GM23338 (cell line): ENCODE data around the gene RPP40. TPM values are rescaled to one million over a fixed set of nuclear protein-coding genes. Genes with fewer than 3 reads are reported as not detected.

Experiments used
- ATAC-seq: fragments of 200-7000 bp; cut with Tn5 transposase; 3 replicates; pipeline ENCODE4 v1.9.1; 2020
- DNase-seq: peaks from one replicate; pipeline ENCODE4 v3.0.0-alpha.2; 2015; ENCODE audit warnings: low spot score
- H2AFZ ChIP-seq: fragments of 200-600 bp; sonication (generic); 2 replicates; pipeline ENCODE4 v1.8.0; 2016; ENCODE audit warnings: antibody characterized with exemption, mild to moderate bottlenecking, moderate library complexity
- H3F3A ChIP-seq: fragments of 200-600 bp; sonication (generic); replicated peaks from 2 replicates; pipeline ENCODE4 v1.8.0; 2017; ENCODE audit warnings: antibody characterized with exemption, mixed run types, low read depth
- H3K27ac ChIP-seq: fragments of 200-600 bp; sonication (generic); 2 replicates; pipeline ENCODE4 v1.6.1; 2016; ENCODE audit warnings: low read depth
- H3K27me3 ChIP-seq: fragments of 200-600 bp; sonication (generic); 2 replicates; pipeline ENCODE4 v1.8.0; 2016; ENCODE audit warnings: mild to moderate bottlenecking, mixed run types, moderate library complexity; ENCODE audit not compliant: insufficient read depth
- H3K36me3 ChIP-seq: fragments of 200-600 bp; sonication (generic); 2 replicates; pipeline ENCODE4 v1.8.0; 2016; ENCODE audit warnings: mild to moderate bottlenecking; ENCODE audit not compliant: insufficient read depth
- H3K4me1 ChIP-seq: fragments of 200-600 bp; sonication (generic); 2 replicates; pipeline ENCODE4 v1.8.0; 2016; ENCODE audit warnings: mild to moderate bottlenecking, moderate library complexity; ENCODE audit not compliant: insufficient read depth
- H3K4me2 ChIP-seq: fragments of 200-600 bp; sonication (generic); 2 replicates; pipeline ENCODE4 v1.7.1; 2017; ENCODE audit warnings: mixed run types
- H3K4me3 ChIP-seq: fragments of 200-600 bp; sonication (generic); 2 replicates; pipeline ENCODE4 v1.6.1; 2016; ENCODE audit warnings: mixed run types
- H3K79me2 ChIP-seq: fragments of 200-600 bp; sonication (generic); replicated peaks from 2 replicates; pipeline ENCODE4 v1.8.0; 2017; ENCODE audit warnings: mild to moderate bottlenecking; ENCODE audit not compliant: insufficient read depth
- H3K9me2 ChIP-seq: fragments of 200-600 bp; sonication (generic); 2 replicates; pipeline ENCODE4 v1.8.0; 2017; ENCODE audit not compliant: insufficient read depth
- H4K20me1 ChIP-seq: fragments of 200-600 bp; sonication (generic); replicated peaks from 2 replicates; pipeline ENCODE4 v1.8.0; 2017; ENCODE audit warnings: mild to moderate bottlenecking; ENCODE audit not compliant: insufficient read depth
- H3K27ac Mint-ChIP-seq: 2 replicates; pipeline ENCODE4 v1.8.0; 2020; ENCODE audit warnings: inconsistent platforms, mild to moderate bottlenecking, moderate library complexity, mixed read lengths
- H3K27me3 Mint-ChIP-seq: 3 replicates; pipeline ENCODE4 v1.8.0; 2022; ENCODE audit warnings: low read depth, mild to moderate bottlenecking, moderate library complexity, mixed read lengths, inconsistent platforms; ENCODE audit not compliant: insufficient read depth, poor library complexity
- H3K36me3 Mint-ChIP-seq: 3 replicates; pipeline ENCODE4 v1.8.0; 2021; ENCODE audit warnings: low read depth, mild to moderate bottlenecking, inconsistent platforms, moderate library complexity, mixed read lengths
- H3K4me1 Mint-ChIP-seq: 3 replicates; pipeline ENCODE4 v1.8.0; 2020; ENCODE audit warnings: mild to moderate bottlenecking, inconsistent platforms, mixed read lengths
- H3K4me3 Mint-ChIP-seq: 3 replicates; pipeline ENCODE4 v1.8.0; 2021; ENCODE audit warnings: moderate library complexity, mild to moderate bottlenecking, inconsistent platforms, mixed read lengths
- H3K9me3 Mint-ChIP-seq: 3 replicates; pipeline ENCODE4 v1.8.0; 2020; ENCODE audit warnings: moderate library complexity, mild to moderate bottlenecking, inconsistent platforms, mixed read lengths
- EZH2 ChIP-seq: fragments of 200-600 bp; sonication (generic); IDR thresholded peaks from one replicate; pipeline ENCODE4 v1.8.0; 2017; ENCODE audit warnings: antibody characterized with exemption, mild to moderate bottlenecking, low read depth; ENCODE audit not compliant: unreplicated experiment
- NANOG ChIP-seq: IDR thresholded peaks from 2 replicates; pipeline ENCODE4 v1.6.1; 2016; ENCODE audit warnings: antibody characterized with exemption, borderline replicate concordance
- POLR2AphosphoS5 ChIP-seq: IDR thresholded peaks from 2 replicates; pipeline ENCODE4 v1.6.1; 2016; ENCODE audit warnings: antibody characterized with exemption, low read depth
- STAT1 ChIP-seq: IDR thresholded peaks from one replicate; pipeline ENCODE4 v1.6.1; 2016; ENCODE audit warnings: antibody characterized with exemption; ENCODE audit not compliant: unreplicated experiment
- ZNF114 ChIP-seq: fragments of 250-450 bp; sonication (Bioruptor Pico); IDR thresholded peaks from 2 replicates; pipeline ENCODE4 v1.5.0; 2020; ENCODE audit warnings: mild to moderate bottlenecking, moderate library complexity
- ZNF331 ChIP-seq: fragments of 250-450 bp; sonication (Bioruptor Pico); IDR thresholded peaks from 2 replicates; pipeline ENCODE4 v1.5.0; 2020; ENCODE audit warnings: low read depth, mild to moderate bottlenecking, moderate library complexity
- polyA plus RNA-seq: library from polyadenylated mRNA; unstranded; fragments of >200 nt; fragmentation: Nextera tagmentation; extraction: Ambion mirVana; gene quantifications from 2 replicates; pipeline ENCODE4 v1.2.1, GENCODE V29; 2016
- total RNA-seq: library from RNA; depleted of rRNA; stranded (reverse); fragments of >200 nt; shearing (Covaris generic); gene quantifications from 2 replicates; pipeline ENCODE4 v1.2.3, GENCODE V29; 2014
- TF ChIP-seq, protein P1 (sequence below), 2 experiments: fragments of 200-600 bp in 1 of 2; sonication (generic) in 1 of 2; conservative IDR thresholded peaks; 2 replicates each; pipeline versions ENCODE4 v1.5.1 to v1.6.1; 2016 to 2017; ENCODE audit warnings: antibody characterized with exemption in 2 of 2, low read depth in 2 of 2, mild to moderate bottlenecking in 2 of 2, moderate library complexity in 1 of 2
- TF ChIP-seq, protein P2 (sequence below): IDR thresholded peaks from 2 replicates; pipeline ENCODE4 v1.6.1; 2016; ENCODE audit warnings: antibody characterized with exemption
- TF ChIP-seq, protein P3 (sequence below): fragments of 250-450 bp; sonication (Bioruptor Pico); IDR thresholded peaks from 2 replicates; pipeline ENCODE4 v1.5.0; 2020; ENCODE audit warnings: mild to moderate bottlenecking, moderate library complexity

Gene RPP40
- total and polyA plus RNA-seq, 2 experiments from 2014 or later: 39.3 to 40.4 TPM

DNA sequence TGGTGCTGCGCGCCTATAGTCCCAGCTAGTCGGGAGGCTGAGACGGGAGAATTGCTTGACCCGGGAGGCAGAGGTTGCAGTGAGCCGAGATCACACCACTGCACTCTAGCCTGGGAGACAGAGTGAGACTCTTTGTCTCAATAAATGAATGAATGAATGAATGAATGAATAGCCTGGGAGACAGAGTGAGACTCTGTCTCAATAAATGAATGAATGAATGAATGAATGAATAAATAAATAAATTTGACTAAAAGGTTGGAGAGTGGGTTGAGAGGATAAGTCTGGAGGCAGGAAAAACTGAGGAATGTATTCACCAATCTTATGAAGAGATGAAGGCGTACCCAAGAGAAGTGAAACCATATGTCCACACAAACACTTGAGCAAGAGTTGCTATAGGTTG, 24.5 kb upstream of the RPP40 start (continued):
- TF ChIP-seq, protein P1, sequence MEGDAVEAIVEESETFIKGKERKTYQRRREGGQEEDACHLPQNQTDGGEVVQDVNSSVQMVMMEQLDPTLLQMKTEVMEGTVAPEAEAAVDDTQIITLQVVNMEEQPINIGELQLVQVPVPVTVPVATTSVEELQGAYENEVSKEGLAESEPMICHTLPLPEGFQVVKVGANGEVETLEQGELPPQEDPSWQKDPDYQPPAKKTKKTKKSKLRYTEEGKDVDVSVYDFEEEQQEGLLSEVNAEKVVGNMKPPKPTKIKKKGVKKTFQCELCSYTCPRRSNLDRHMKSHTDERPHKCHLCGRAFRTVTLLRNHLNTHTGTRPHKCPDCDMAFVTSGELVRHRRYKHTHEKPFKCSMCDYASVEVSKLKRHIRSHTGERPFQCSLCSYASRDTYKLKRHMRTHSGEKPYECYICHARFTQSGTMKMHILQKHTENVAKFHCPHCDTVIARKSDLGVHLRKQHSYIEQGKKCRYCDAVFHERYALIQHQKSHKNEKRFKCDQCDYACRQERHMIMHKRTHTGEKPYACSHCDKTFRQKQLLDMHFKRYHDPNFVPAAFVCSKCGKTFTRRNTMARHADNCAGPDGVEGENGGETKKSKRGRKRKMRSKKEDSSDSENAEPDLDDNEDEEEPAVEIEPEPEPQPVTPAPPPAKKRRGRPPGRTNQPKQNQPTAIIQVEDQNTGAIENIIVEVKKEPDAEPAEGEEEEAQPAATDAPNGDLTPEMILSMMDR (conservative IDR thresholded peaks at IDR 0.05; ENCODE audit: low read depth in 2 of 2): no peak
- TF ChIP-seq ZNF331 (CRISPR knock-in tag): no peak
- TF ChIP-seq, protein P2, sequence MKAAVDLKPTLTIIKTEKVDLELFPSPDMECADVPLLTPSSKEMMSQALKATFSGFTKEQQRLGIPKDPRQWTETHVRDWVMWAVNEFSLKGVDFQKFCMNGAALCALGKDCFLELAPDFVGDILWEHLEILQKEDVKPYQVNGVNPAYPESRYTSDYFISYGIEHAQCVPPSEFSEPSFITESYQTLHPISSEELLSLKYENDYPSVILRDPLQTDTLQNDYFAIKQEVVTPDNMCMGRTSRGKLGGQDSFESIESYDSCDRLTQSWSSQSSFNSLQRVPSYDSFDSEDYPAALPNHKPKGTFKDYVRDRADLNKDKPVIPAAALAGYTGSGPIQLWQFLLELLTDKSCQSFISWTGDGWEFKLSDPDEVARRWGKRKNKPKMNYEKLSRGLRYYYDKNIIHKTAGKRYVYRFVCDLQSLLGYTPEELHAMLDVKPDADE: no peak
- no peak for TF ChIP-seq POLR2AphosphoS5
- TF ChIP-seq ZNF114 (CRISPR knock-in tag): no peak
- TF ChIP-seq EZH2: no peak
- no peak for TF ChIP-seq STAT1

DNA sequence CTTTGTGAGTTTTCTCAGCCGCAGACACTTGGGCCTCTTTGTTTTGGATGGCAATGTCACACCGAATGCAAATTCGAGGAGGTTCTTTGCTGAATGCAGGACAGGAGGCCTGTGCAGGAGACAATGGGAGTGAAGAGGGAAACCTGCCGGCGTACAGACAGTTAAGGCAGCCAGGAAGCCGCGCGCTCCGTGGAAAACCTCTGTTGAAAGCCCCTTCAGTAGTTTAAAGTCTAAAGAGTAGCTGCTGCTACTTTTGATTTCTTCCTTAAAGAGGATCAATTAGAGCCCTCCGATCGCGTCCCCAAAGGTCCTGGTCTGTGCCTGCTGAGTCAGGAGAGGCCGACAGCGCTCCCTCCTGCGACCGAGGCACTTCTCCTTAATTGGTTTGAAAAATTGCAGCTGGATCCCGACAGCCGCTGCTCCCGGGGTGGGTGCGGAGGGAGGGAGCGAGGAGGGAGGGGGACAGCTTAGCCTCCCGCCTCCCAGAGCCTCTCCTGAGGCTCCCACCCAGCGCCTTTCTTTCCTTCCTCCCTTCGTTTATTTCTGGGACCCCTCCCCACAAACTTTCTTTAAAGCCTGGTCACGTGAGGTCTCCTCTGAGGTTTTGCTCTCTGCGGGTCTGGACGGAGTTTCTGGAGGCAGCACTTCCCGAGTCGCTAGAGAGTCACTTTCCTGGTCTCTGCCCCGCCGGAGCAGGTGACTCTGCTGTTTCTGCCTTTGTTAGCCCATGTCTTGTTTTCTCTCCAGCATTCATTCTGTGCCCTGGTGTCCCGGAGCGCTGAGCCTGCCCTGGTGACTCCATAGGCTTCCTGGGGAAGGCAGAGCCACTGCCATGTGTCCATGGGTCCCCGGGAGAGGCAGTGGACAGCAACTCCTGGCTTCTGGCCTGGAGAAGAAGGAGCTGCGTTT, 22.3 kb upstream of the RPP40 start:
- H3K36me3 Mint-ChIP-seq: no peaks in the 10 kb centered on the region
- ATAC-seq (peak; percentile 74), DNase-seq (peak; percentile 84)
- H3K9me3 Mint-ChIP-seq: no peaks in the 10 kb centered on the region
- Histone ChIP-seq H2AFZ (peak overlapping the region; percentile 96), H3K27ac (peak overlapping the region; percentile 87), H3K27me3 (no peaks in the 10 kb centered on the region; the same call in 1 of the 2 replicates), H3K4me2 (peak overlapping the region; percentile 87), H3K4me3 (peak overlapping the region; percentile 75), H3K9me2 (no peaks in the 10 kb centered on the region), H3F3A (no peaks in the 10 kb centered on the region), H3K36me3 (no peaks in the 10 kb centered on the region), H4K20me1 (no peaks in the 10 kb centered on the region), H3K4me1 (peaks cover 7% of the 10 kb centered on the region; the same call in 1 of the 2 replicates), H3K79me2 (no peaks in the 10 kb centered on the region)
- peaks cover 8% of the 10 kb centered on the region for H3K4me1 Mint-ChIP-seq
- peaks cover 21% of the 10 kb centered on the region for H3K27me3 Mint-ChIP-seq
- peak overlapping the region; percentile 87 for H3K4me3 Mint-ChIP-seq
- H3K27ac Mint-ChIP-seq: peak overlapping the region; percentile 90
- TF ChIP-seq, protein P2: no peak
- TF ChIP-seq ZNF331 (CRISPR knock-in tag) (no peak), ZNF114 (CRISPR knock-in tag) (no peak), POLR2AphosphoS5 (peak; percentile 28; the same call in 1 of the 2 replicates), NANOG (no peak), EZH2 (no peak)
- TF ChIP-seq, protein P1 (conservative IDR thresholded peaks at IDR 0.05; ENCODE audit: low read depth in 2 of 2): 0 out of 4 replicates have a peak, but pooled peaks of 1 of the 2 experiments have one; percentile 21
- TF ChIP-seq, protein P3, sequence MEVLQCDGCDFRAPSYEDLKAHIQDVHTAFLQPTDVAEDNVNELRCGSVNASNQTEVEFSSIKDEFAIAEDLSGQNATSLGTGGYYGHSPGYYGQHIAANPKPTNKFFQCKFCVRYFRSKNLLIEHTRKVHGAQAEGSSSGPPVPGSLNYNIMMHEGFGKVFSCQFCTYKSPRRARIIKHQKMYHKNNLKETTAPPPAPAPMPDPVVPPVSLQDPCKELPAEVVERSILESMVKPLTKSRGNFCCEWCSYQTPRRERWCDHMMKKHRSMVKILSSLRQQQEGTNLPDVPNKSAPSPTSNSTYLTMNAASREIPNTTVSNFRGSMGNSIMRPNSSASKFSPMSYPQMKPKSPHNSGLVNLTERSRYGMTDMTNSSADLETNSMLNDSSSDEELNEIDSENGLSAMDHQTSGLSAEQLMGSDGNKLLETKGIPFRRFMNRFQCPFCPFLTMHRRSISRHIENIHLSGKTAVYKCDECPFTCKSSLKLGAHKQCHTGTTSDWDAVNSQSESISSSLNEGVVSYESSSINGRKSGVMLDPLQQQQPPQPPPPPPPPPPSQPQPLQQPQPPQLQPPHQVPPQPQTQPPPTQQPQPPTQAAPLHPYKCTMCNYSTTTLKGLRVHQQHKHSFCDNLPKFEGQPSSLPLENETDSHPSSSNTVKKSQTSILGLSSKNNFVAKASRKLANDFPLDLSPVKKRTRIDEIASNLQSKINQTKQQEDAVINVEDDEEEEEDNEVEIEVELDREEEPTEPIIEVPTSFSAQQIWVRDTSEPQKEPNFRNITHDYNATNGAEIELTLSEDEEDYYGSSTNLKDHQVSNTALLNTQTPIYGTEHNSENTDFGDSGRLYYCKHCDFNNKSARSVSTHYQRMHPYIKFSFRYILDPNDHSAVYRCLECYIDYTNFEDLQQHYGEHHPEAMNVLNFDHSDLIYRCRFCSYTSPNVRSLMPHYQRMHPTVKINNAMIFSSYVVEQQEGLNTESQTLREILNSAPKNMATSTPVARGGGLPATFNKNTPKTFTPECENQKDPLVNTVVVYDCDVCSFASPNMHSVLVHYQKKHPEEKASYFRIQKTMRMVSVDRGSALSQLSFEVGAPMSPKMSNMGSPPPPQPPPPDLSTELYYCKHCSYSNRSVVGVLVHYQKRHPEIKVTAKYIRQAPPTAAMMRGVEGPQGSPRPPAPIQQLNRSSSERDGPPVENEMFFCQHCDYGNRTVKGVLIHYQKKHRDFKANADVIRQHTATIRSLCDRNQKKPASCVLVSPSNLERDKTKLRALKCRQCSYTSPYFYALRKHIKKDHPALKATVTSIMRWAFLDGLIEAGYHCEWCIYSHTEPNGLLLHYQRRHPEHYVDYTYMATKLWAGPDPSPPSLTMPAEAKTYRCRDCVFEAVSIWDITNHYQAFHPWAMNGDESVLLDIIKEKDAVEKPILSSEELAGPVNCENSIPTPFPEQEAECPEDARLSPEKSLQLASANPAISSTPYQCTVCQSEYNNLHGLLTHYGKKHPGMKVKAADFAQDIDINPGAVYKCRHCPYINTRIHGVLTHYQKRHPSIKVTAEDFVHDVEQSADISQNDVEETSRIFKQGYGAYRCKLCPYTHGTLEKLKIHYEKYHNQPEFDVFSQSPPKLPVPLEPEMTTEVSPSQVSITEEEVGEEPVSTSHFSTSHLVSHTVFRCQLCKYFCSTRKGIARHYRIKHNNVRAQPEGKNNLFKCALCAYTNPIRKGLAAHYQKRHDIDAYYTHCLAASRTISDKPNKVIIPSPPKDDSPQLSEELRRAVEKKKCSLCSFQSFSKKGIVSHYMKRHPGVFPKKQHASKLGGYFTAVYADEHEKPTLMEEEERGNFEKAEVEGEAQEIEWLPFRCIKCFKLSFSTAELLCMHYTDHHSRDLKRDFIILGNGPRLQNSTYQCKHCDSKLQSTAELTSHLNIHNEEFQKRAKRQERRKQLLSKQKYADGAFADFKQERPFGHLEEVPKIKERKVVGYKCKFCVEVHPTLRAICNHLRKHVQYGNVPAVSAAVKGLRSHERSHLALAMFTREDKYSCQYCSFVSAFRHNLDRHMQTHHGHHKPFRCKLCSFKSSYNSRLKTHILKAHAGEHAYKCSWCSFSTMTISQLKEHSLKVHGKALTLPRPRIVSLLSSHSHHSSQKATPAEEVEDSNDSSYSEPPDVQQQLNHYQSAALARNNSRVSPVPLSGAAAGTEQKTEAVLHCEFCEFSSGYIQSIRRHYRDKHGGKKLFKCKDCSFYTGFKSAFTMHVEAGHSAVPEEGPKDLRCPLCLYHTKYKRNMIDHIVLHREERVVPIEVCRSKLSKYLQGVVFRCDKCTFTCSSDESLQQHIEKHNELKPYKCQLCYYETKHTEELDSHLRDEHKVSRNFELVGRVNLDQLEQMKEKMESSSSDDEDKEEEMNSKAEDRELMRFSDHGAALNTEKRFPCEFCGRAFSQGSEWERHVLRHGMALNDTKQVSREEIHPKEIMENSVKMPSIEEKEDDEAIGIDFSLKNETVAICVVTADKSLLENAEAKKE (CRISPR knock-in tag): no peak
